Liver (tissue), 9 donors: ENCODE data around the gene OR12D1. TPM values are rescaled to one million over a fixed set of nuclear protein-coding genes. Genes with fewer than 3 reads are reported as not detected.

ENCODE experiments used
- DNase-seq: peaks from one replicate; pipeline ENCODE4 v3.0.0-alpha.2; 2017; ENCODE audit warnings: low spot score
- H3K27ac ChIP-seq, 2 donors: one replicate each; pipeline ENCODE4 v1.7.0; 2013; ENCODE audit warnings: inconsistent platforms in 2 of 2, low read length in 2 of 2, control low read depth in 1 of 2, low read depth in 1 of 2, mild to moderate bottlenecking in 1 of 2
- H3K27me3 ChIP-seq, 4 donors: one replicate each; pipeline versions ENCODE4 v1.6.1 to v1.7.0; 2013; ENCODE audit warnings: low read length in 3 of 4, inconsistent platforms in 1 of 4, mild to moderate bottlenecking in 1 of 4, moderate library complexity in 1 of 4; ENCODE audit not compliant: control insufficient read depth in 4 of 4, insufficient read depth in 4 of 4
- H3K36me3 ChIP-seq, 4 donors: one replicate each; pipeline versions ENCODE4 v1.6.1 to v1.7.0; 2013; ENCODE audit warnings: low read length in 3 of 4, mild to moderate bottlenecking in 3 of 4, low read depth in 1 of 4, moderate library complexity in 1 of 4; ENCODE audit not compliant: control insufficient read depth in 4 of 4, insufficient read depth in 3 of 4
- H3K4me1 ChIP-seq, 4 donors: one replicate each; pipeline versions ENCODE4 v1.6.1 to v1.7.0; 2013; ENCODE audit warnings: low read length in 3 of 4, mild to moderate bottlenecking in 3 of 4, moderate library complexity in 1 of 4; ENCODE audit not compliant: control insufficient read depth in 4 of 4, insufficient read depth in 4 of 4
- H3K4me3 ChIP-seq, 3 donors: one replicate each; pipeline versions ENCODE4 v1.6.1 to v1.7.0; 2013; ENCODE audit warnings: low read length in 3 of 3, control low read depth in 1 of 3, low read depth in 1 of 3, mild to moderate bottlenecking in 1 of 3
- H3K9ac ChIP-seq, 2 donors: one replicate each; pipeline ENCODE4 v1.7.0; 2013; ENCODE audit warnings: low read length in 2 of 2, mild to moderate bottlenecking in 2 of 2, moderate library complexity in 2 of 2, control low read depth in 1 of 2, low read depth in 1 of 2
- H3K9me3 ChIP-seq, 4 donors: one replicate each; pipeline versions ENCODE4 v1.6.1 to v1.7.0; 2013; ENCODE audit warnings: low read length in 3 of 4; ENCODE audit not compliant: control insufficient read depth in 4 of 4
- FOXA1 ChIP-seq: IDR thresholded peaks from 2 replicates; pipeline ENCODE4 v1.6.1; 2016; ENCODE audit warnings: antibody characterized with exemption
- FOXA2 ChIP-seq: IDR thresholded peaks from 2 replicates; pipeline ENCODE4 v1.6.1; 2016; ENCODE audit warnings: antibody characterized with exemption
- GABPA ChIP-seq, 2 donors: IDR thresholded peaks in 1 of 2; conservative IDR thresholded peaks in 1 of 2; 2 replicates each; pipeline ENCODE4 v1.6.1; 2016; ENCODE audit warnings: antibody characterized with exemption in 2 of 2, mild to moderate bottlenecking in 1 of 2, moderate library complexity in 1 of 2
- HNF4G ChIP-seq: IDR thresholded peaks from 2 replicates; pipeline ENCODE4 v1.6.1; 2016; ENCODE audit warnings: antibody characterized with exemption
- JUND ChIP-seq, 2 donors: IDR thresholded peaks; 2 replicates each; pipeline ENCODE4 v1.6.1; 2016; ENCODE audit warnings: antibody characterized with exemption in 2 of 2
- RXRA ChIP-seq, 2 donors: IDR thresholded peaks; 2 replicates each; pipeline ENCODE4 v1.6.1; 2017 to 2018; ENCODE audit warnings: antibody characterized with exemption in 2 of 2, mild to moderate bottlenecking in 1 of 2
- SP1 ChIP-seq: IDR thresholded peaks from 2 replicates; pipeline ENCODE4 v1.6.1; 2018; ENCODE audit warnings: antibody characterized with exemption, mild to moderate bottlenecking
- TAF1 ChIP-seq: conservative IDR thresholded peaks from 2 replicates; pipeline ENCODE4 v1.6.1; 2016; ENCODE audit warnings: antibody characterized with exemption, mild to moderate bottlenecking
- WGBS: extraction: QIAGEN DNeasy Blood & Tissue Kit; methylation state at CpG from one replicate; pipeline ENCODE4 v1.1.7; 2013; 5-methylcytosine and 5-hydroxymethylcytosine counted together
- polyA plus RNA-seq, 2 donors: library from polyadenylated mRNA; stranded (reverse) in 1 of 2; unstranded in 1 of 2; fragments of 200-250 nt in 1 of 2; fragments of >200 nt in 1 of 2; fragmentation: Nextera tagmentation in 1 of 2; extraction: Ambion mirVana in 1 of 2; gene quantifications; one replicate each; pipeline versions ENCODE4 v1.2.1 to v1.2.3, GENCODE V29; 2013 to 2015
- total RNA-seq, 2 donors: library from RNA; depleted of rRNA; stranded (reverse); fragments of >200 nt; gene quantifications; one replicate each; pipeline ENCODE4 v1.2.3, GENCODE V29; 2014
- TF ChIP-seq, protein P1 (sequence below): IDR thresholded peaks from 2 replicates; pipeline ENCODE4 v1.6.1; 2016; ENCODE audit warnings: antibody characterized with exemption
- TF ChIP-seq, protein P2 (sequence below): IDR thresholded peaks from 2 replicates; pipeline ENCODE4 v1.6.1; 2016; ENCODE audit warnings: antibody characterized with exemption, mild to moderate bottlenecking
- TF ChIP-seq, protein P3 (sequence below): IDR thresholded peaks from 2 replicates; pipeline ENCODE4 v1.6.1; 2016; ENCODE audit warnings: antibody characterized with exemption
- TF ChIP-seq, protein P4 (sequence below): fragments of 150-350 bp; IDR thresholded peaks from 2 replicates; pipeline ENCODE4 v1.5.1; 2017; ENCODE audit warnings: improper control_type of control experiment, low read depth, low read length; ENCODE audit not compliant: missing input control
- donor health status: healthy.
- donor health status: healthy.
- donor health status: healthy.
- donor health status: healthy.
- donor health status: healthy.

The OR12D1 gene
- total and polyA plus RNA-seq, 4 donors, result not detected

DNA sequence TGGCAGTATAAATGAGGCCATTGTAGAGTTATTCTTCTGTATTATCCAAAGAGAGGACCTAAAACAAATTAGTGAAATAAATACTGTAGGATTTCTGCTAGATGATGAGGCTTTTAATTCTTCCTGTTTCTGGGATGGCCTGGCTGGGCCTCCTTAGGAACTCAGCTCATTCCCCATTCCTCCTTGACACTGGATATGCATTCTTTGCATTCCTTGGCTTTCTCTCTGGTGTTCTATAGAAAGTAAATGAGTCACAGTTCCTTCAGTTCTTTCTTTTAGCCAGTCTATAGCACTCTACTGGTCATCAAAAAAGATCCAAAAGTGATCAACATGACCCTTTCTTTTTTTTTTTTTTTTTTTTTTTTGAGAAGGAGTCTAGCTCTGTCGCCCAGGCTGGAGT is 32.9 kb downstream of the OR12D1 start:
- DNase-seq, result no peak
- H3K9ac ChIP-seq, result no peak overlapping the region
- no peak overlapping the region for H3K27ac ChIP-seq
- no peaks in the 10 kb centered on the region for H3K9me3 ChIP-seq
- no peak overlapping the region for H3K4me3 ChIP-seq
- TF ChIP-seq GABPA (IDR thresholded peaks at IDR 0.05 in 1 of 2, conservative IDR thresholded peaks at IDR 0.05 in 1 of 2) (no peak), FOXA1 (no peak), HNF4G (no peak), SP1 (no peak), JUND (IDR thresholded peaks at IDR 0.05) (no peak), TAF1 (no peak), FOXA2 (no peak)
- TF ChIP-seq, protein P1, sequence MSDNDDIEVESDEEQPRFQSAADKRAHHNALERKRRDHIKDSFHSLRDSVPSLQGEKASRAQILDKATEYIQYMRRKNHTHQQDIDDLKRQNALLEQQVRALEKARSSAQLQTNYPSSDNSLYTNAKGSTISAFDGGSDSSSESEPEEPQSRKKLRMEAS, result no peak
- TF ChIP-seq, protein P2, sequence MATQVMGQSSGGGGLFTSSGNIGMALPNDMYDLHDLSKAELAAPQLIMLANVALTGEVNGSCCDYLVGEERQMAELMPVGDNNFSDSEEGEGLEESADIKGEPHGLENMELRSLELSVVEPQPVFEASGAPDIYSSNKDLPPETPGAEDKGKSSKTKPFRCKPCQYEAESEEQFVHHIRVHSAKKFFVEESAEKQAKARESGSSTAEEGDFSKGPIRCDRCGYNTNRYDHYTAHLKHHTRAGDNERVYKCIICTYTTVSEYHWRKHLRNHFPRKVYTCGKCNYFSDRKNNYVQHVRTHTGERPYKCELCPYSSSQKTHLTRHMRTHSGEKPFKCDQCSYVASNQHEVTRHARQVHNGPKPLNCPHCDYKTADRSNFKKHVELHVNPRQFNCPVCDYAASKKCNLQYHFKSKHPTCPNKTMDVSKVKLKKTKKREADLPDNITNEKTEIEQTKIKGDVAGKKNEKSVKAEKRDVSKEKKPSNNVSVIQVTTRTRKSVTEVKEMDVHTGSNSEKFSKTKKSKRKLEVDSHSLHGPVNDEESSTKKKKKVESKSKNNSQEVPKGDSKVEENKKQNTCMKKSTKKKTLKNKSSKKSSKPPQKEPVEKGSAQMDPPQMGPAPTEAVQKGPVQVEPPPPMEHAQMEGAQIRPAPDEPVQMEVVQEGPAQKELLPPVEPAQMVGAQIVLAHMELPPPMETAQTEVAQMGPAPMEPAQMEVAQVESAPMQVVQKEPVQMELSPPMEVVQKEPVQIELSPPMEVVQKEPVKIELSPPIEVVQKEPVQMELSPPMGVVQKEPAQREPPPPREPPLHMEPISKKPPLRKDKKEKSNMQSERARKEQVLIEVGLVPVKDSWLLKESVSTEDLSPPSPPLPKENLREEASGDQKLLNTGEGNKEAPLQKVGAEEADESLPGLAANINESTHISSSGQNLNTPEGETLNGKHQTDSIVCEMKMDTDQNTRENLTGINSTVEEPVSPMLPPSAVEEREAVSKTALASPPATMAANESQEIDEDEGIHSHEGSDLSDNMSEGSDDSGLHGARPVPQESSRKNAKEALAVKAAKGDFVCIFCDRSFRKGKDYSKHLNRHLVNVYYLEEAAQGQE, result no peak
- TF ChIP-seq, protein P3, sequence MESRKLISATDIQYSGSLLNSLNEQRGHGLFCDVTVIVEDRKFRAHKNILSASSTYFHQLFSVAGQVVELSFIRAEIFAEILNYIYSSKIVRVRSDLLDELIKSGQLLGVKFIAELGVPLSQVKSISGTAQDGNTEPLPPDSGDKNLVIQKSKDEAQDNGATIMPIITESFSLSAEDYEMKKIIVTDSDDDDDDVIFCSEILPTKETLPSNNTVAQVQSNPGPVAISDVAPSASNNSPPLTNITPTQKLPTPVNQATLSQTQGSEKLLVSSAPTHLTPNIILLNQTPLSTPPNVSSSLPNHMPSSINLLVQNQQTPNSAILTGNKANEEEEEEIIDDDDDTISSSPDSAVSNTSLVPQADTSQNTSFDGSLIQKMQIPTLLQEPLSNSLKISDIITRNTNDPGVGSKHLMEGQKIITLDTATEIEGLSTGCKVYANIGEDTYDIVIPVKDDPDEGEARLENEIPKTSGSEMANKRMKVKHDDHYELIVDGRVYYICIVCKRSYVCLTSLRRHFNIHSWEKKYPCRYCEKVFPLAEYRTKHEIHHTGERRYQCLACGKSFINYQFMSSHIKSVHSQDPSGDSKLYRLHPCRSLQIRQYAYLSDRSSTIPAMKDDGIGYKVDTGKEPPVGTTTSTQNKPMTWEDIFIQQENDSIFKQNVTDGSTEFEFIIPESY, result no peak
- TF ChIP-seq, protein P4, sequence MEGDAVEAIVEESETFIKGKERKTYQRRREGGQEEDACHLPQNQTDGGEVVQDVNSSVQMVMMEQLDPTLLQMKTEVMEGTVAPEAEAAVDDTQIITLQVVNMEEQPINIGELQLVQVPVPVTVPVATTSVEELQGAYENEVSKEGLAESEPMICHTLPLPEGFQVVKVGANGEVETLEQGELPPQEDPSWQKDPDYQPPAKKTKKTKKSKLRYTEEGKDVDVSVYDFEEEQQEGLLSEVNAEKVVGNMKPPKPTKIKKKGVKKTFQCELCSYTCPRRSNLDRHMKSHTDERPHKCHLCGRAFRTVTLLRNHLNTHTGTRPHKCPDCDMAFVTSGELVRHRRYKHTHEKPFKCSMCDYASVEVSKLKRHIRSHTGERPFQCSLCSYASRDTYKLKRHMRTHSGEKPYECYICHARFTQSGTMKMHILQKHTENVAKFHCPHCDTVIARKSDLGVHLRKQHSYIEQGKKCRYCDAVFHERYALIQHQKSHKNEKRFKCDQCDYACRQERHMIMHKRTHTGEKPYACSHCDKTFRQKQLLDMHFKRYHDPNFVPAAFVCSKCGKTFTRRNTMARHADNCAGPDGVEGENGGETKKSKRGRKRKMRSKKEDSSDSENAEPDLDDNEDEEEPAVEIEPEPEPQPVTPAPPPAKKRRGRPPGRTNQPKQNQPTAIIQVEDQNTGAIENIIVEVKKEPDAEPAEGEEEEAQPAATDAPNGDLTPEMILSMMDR, result no peak
- peaks cover 0 to 2% (median 0%) of the 10 kb centered on the region in 4 donors for H3K27me3 ChIP-seq
- no peaks in the 10 kb centered on the region for H3K36me3 ChIP-seq
- no peaks in the 10 kb centered on the region for H3K4me1 ChIP-seq
- WGBS, result 78% methylated on average over 1 of the region's 1 CpG

DNA sequence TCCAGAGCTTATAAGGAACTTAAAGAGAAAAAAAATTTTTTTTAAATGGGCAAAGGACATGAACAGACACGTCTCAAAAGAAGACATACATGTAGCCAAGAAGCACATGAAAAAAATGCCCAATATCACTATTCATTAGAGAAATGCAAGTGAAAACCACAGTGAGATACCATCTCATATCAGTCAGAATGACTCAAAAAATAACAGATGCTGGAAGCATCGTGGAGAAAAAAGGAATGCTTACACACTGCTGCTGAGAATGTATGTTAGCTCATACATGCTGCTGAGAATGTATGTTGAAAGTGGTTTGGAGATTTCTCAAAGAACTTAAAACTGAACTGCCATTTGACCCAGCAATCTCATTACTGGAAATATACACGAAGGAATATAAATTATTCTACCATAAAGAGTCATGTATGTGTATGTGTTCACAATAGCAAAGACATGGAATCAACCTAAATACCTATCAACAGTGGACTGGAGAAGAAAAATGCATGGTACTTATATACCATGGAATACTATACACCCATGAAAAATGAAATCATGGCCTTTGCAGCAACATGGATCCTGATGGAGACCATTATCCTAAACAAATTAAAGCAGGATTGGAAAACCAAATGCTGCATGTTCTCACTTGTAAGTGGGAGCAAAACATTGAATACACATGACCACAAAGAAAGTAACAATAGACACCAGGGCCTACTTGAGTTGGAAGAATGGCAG is 36.9 kb downstream of the OR12D1 start:
- DNase-seq, result no peak
- WGBS, result 71% methylated on average over 3 of the region's 3 CpGs
- Histone ChIP-seq H3K4me3 (no peak overlapping the region), H3K4me1 (no peaks in the 10 kb centered on the region), H3K9ac (no peak overlapping the region), H3K36me3 (no peaks in the 10 kb centered on the region), H3K9me3 (no peaks in the 10 kb centered on the region), H3K27me3 (peaks cover 0 to 3% (median 0%) of the 10 kb centered on the region in 4 donors), H3K27ac (no peak overlapping the region)
- TF ChIP-seq TAF1 (no peak), RXRA (IDR thresholded peaks at IDR 0.05) (no peak)
- TF ChIP-seq, protein P3, result no peak
